H1 (cell line): ENCODE results near the gene CD151. TPM values are rescaled to one million over a fixed set of nuclear protein-coding genes. Genes with fewer than 3 reads are reported as not detected.

Experiments used
- CTCF ChIA-PET: fragments of 300-600 bp; sonication (Branson Sonifier 250); formaldehyde crosslinking; loops from one replicate; lab custom pipeline; 2021; ENCODE audit not compliant: partially characterized antibody; lab: Charles Lee
- POLR2A ChIA-PET: fragments of 300-600 bp; sonication (Branson Sonifier 250); formaldehyde crosslinking; loops from one replicate; lab custom pipeline; 2021; ENCODE audit warnings: inconsistent platforms; ENCODE audit not compliant: partially characterized antibody; lab: Charles Lee
- DNase-seq, 2 experiments: peaks; one replicate each; pipeline versions ENCODE4 v3.0.0 to v3.0.0-alpha.2; 2010 to 2022; ENCODE audit warnings: low spot score in 2 of 2, low read depth in 1 of 2, mixed read lengths in 1 of 2
- FAIRE-seq: peaks from 2 replicates; lab custom pipeline; 2011; peaks lifted over from hg19 to GRCh38; lab: Jason Lieb, UNC
- H2AFZ ChIP-seq: 2 replicates; pipeline ENCODE4 v1.8.1; 2012; ENCODE audit warnings: low read length, inconsistent platforms
- H2AK5ac ChIP-seq: 2 replicates; pipeline ENCODE4 v1.6.1; 2013; ENCODE audit warnings: low read depth, low read length
- H2BK120ac ChIP-seq: replicated peaks from 2 replicates; pipeline ENCODE3; 2013; ENCODE audit warnings: low read depth, low read length, inconsistent platforms
- H2BK12ac ChIP-seq: 2 replicates; pipeline ENCODE4 v1.6.1; 2013; ENCODE audit warnings: low read depth, low read length
- H2BK15ac ChIP-seq: 2 replicates; pipeline ENCODE4 v1.6.1; 2013; ENCODE audit warnings: low read length
- H2BK20ac ChIP-seq: 2 replicates; pipeline ENCODE4 v1.6.1; 2013; ENCODE audit warnings: low read length
- H2BK5ac ChIP-seq: 2 replicates; pipeline ENCODE4 v1.6.1; 2013; ENCODE audit warnings: low read depth, low read length
- H3K14ac ChIP-seq: 2 replicates; pipeline ENCODE4 v1.6.1; 2013; ENCODE audit warnings: inconsistent platforms; ENCODE audit not compliant: insufficient read length
- H3K18ac ChIP-seq: 2 replicates; pipeline ENCODE4 v1.6.1; 2013; ENCODE audit warnings: low read length; ENCODE audit errors: extremely low read depth
- H3K23ac ChIP-seq: 2 replicates; pipeline ENCODE4 v1.6.1; 2013; ENCODE audit warnings: inconsistent platforms; ENCODE audit not compliant: insufficient read length
- H3K23me2 ChIP-seq: 2 replicates; pipeline ENCODE4 v1.6.1; 2013; ENCODE audit warnings: low read depth, low read length
- H3K27ac ChIP-seq: 2 replicates; pipeline ENCODE4 v1.6.1; 2011; ENCODE audit warnings: low read depth, low read length, inconsistent platforms
- H3K27me3 ChIP-seq, 4 experiments: replicated peaks in 1 of 4; 1 replicate in 1 of 4; 2 replicates in 3 of 4; pipeline versions ENCODE4 v1.6.1 to v1.8.1; 2011 to 2013; ENCODE audit warnings: low read length in 3 of 4, mild to moderate bottlenecking in 3 of 4, inconsistent platforms in 2 of 4, mixed read lengths in 2 of 4, moderate library complexity in 1 of 4; ENCODE audit not compliant: control insufficient read depth in 3 of 4, insufficient read depth in 3 of 4; ENCODE audit errors: extremely low read depth in 1 of 4
- H3K36me3 ChIP-seq, 4 experiments: 2 replicates each; pipeline versions ENCODE4 v1.6.1 to v1.8.1; 2011 to 2013; ENCODE audit warnings: mild to moderate bottlenecking in 4 of 4, low read length in 3 of 4, moderate library complexity in 2 of 4, control low read depth in 1 of 4, inconsistent platforms in 1 of 4; ENCODE audit not compliant: insufficient read depth in 4 of 4, control insufficient read depth in 2 of 4
- H3K4ac ChIP-seq: replicated peaks from 2 replicates; pipeline ENCODE3; 2013; ENCODE audit warnings: low read length, low read depth, mixed read lengths, inconsistent platforms; ENCODE audit not compliant: insufficient read length
- H3K4me1 ChIP-seq, 4 experiments: replicated peaks in 1 of 4; 1 replicate in 1 of 4; 2 replicates in 3 of 4; pipeline versions ENCODE4 v1.6.1 to v1.8.1; 2011 to 2013; ENCODE audit warnings: low read length in 3 of 4, inconsistent platforms in 2 of 4, mixed read lengths in 1 of 4; ENCODE audit not compliant: insufficient read depth in 4 of 4, control insufficient read depth in 3 of 4
- H3K4me2 ChIP-seq, 2 experiments: 2 replicates each; pipeline versions ENCODE4 v1.6.1 to v1.8.1; 2011 to 2013; ENCODE audit warnings: low read depth in 2 of 2, low read length in 2 of 2, control low read depth in 1 of 2, inconsistent platforms in 1 of 2, mild to moderate bottlenecking in 1 of 2; ENCODE audit not compliant: insufficient read depth in 1 of 2
- H3K4me3 ChIP-seq, 4 experiments: fragments of 200-600, 300-600 bp in 1 of 4; sonication (generic), shearing (Covaris generic), sonication (Bioruptor Twin) in 1 of 4; 2 replicates each; pipeline versions ENCODE4 v1.5.1 to v1.8.1; 2011 to 2016; ENCODE audit warnings: low read length in 4 of 4, low read depth in 3 of 4, control low read depth in 2 of 4, inconsistent platforms in 2 of 4, mild to moderate bottlenecking in 2 of 4, mixed read lengths in 1 of 4, moderate library complexity in 1 of 4; ENCODE audit not compliant: insufficient read depth in 2 of 4; ENCODE audit errors: extremely low read depth in 1 of 4
- H3K56ac ChIP-seq: replicated peaks from 2 replicates; pipeline ENCODE3; 2013; ENCODE audit warnings: low read depth, mild to moderate bottlenecking, mixed read lengths, low read length, inconsistent platforms; ENCODE audit not compliant: insufficient read length
- H3K79me1 ChIP-seq: 2 replicates; pipeline ENCODE4 v1.6.1; 2013; ENCODE audit warnings: low read depth, low read length, control low read depth
- H3K79me2 ChIP-seq, 2 experiments: 2 replicates each; pipeline versions ENCODE4 v1.6.1 to v1.8.1; 2012 to 2013; ENCODE audit warnings: low read length in 2 of 2, mild to moderate bottlenecking in 2 of 2, inconsistent platforms in 1 of 2; ENCODE audit not compliant: insufficient read depth in 2 of 2, control insufficient read depth in 1 of 2
- H3K9ac ChIP-seq, 4 experiments: replicated peaks in 1 of 4; 1 replicate in 1 of 4; 2 replicates in 3 of 4; pipeline versions ENCODE4 v1.6.1 to v1.8.1; 2011 to 2013; ENCODE audit warnings: low read depth in 3 of 4, low read length in 3 of 4, control low read depth in 2 of 4, mild to moderate bottlenecking in 2 of 4, moderate library complexity in 2 of 4, inconsistent platforms in 1 of 4; ENCODE audit errors: extremely low read depth in 1 of 4
- H3K9me3 ChIP-seq, 2 experiments: 2 replicates each; pipeline versions ENCODE4 v1.6.1 to v1.8.1; 2012 to 2013; ENCODE audit warnings: mild to moderate bottlenecking in 2 of 2, moderate library complexity in 2 of 2, control low read depth in 1 of 2, inconsistent platforms in 1 of 2, low read depth in 1 of 2, low read length in 1 of 2, mixed read lengths in 1 of 2; ENCODE audit not compliant: insufficient read depth in 2 of 2
- H4K20me1 ChIP-seq, 2 experiments: replicated peaks in 1 of 2; 2 replicates each; pipeline versions ENCODE3 to v1.8.1; 2011 to 2013; ENCODE audit warnings: inconsistent platforms in 2 of 2, low read length in 2 of 2, mild to moderate bottlenecking in 1 of 2; ENCODE audit not compliant: insufficient read depth in 2 of 2, control insufficient read depth in 1 of 2
- H4K5ac ChIP-seq: 2 replicates; pipeline ENCODE4 v1.6.1; 2013; ENCODE audit warnings: low read length, low read depth, mixed read lengths, inconsistent platforms; ENCODE audit not compliant: insufficient read length
- H4K8ac ChIP-seq: 2 replicates; pipeline ENCODE4 v1.8.0; 2013; ENCODE audit warnings: mild to moderate bottlenecking, moderate library complexity, low read length, inconsistent platforms; ENCODE audit not compliant: insufficient read depth; ENCODE audit errors: extremely low read depth
- H4K91ac ChIP-seq: replicated peaks from 2 replicates; pipeline ENCODE3; 2013; ENCODE audit warnings: low read length, mixed read lengths, inconsistent platforms; ENCODE audit not compliant: insufficient read length
- CHD1 ChIP-seq: IDR thresholded peaks from 2 replicates; pipeline ENCODE4 v1.6.1; 2012; ENCODE audit warnings: low read depth, low read length, improper control_type of control experiment
- HDAC2 ChIP-seq, 2 experiments: fragments of 300-600 bp in 1 of 2; sonication (generic) in 1 of 2; IDR thresholded peaks; 2 replicates each; pipeline ENCODE4 v1.6.1; 2011 to 2012; ENCODE audit warnings: low read depth in 2 of 2, low read length in 2 of 2, mild to moderate bottlenecking in 2 of 2, moderate library complexity in 2 of 2, borderline replicate concordance in 1 of 2, inconsistent platforms in 1 of 2
- NANOG ChIP-seq: IDR thresholded peaks from 2 replicates; pipeline ENCODE4 v1.6.1; 2011; ENCODE audit warnings: low read length, low read depth, mild to moderate bottlenecking, inconsistent platforms; ENCODE audit not compliant: insufficient read depth, poor library complexity, severe bottlenecking
- NRF1 ChIP-seq: IDR thresholded peaks from 2 replicates; pipeline ENCODE4 v1.6.1; 2011; ENCODE audit warnings: mild to moderate bottlenecking, low read depth, low read length, improper control_type of control experiment
- RBBP5 ChIP-seq: IDR thresholded peaks from 2 replicates; pipeline ENCODE4 v1.7.1; 2012; ENCODE audit warnings: low read depth, mild to moderate bottlenecking, inconsistent platforms, low read length, moderate library complexity, borderline replicate concordance
- RXRA ChIP-seq: IDR thresholded peaks from 2 replicates; pipeline ENCODE4 v1.6.1; 2011; ENCODE audit warnings: low read depth, mild to moderate bottlenecking, low read length, moderate library complexity; ENCODE audit not compliant: insufficient read depth
- SAP30 ChIP-seq: fragments of 300-600 bp; sonication (generic); IDR thresholded peaks from 2 replicates; pipeline ENCODE4 v1.7.1; 2012; ENCODE audit warnings: low read length, moderate library complexity, mild to moderate bottlenecking, inconsistent platforms; ENCODE audit not compliant: insufficient read depth, insufficient replicate concordance
- SIN3A ChIP-seq, 2 experiments: IDR thresholded peaks in 1 of 2; conservative IDR thresholded peaks in 1 of 2; 2 replicates each; pipeline ENCODE4 v1.6.1; 2011 to 2012; ENCODE audit warnings: low read length in 2 of 2, improper control_type of control experiment in 1 of 2, low read depth in 1 of 2, mild to moderate bottlenecking in 1 of 2
- WGBS, 2 experiments: shearing (Covaris generic) in 1 of 2; methylation state at CpG; one replicate each; pipeline versions ENCODE4 v1.1.6 to v1.1.7; 2013 to 2015; ENCODE audit warnings: low lambda C conversion rate in 2 of 2, mixed read lengths in 2 of 2, inconsistent platforms in 1 of 2, low coverage in 1 of 2, missing lambda C conversion rate in 1 of 2; ENCODE audit not compliant: insufficient replicate concordance in 2 of 2, insufficient coverage in 1 of 2, insufficient read length in 1 of 2; ENCODE audit errors: extremely low coverage in 1 of 2, missing lambda C conversion rate in 1 of 2; 5-methylcytosine and 5-hydroxymethylcytosine counted together
- polyA plus RNA-seq, 7 experiments: library from polyadenylated mRNA; depleted of rRNA in 3 of 7; stranded (reverse) in 5 of 7; unstranded in 2 of 7; fragments of >200 nt in 5 of 7; fragments of 200-250 nt in 2 of 7; gene quantifications; 1 replicate in 5 of 7; 2 replicates in 1 of 7; 4 replicates in 1 of 7; pipeline versions ENCODE4 v1.2.1 to v1.2.3, GENCODE V29; 2011 to 2013; ENCODE audit warnings: missing spikeins in 2 of 7, mixed read lengths in 2 of 7
- total RNA-seq: library from RNA; stranded (reverse); fragmentation: NEBNext Ultra II Directional; extraction: Animal tissue kit (Norgen Biotek cat#: 25700); gene quantifications from 2 replicates; pipeline ENCODE4 v1.2.1, GENCODE V29; 2021

The CD151 gene
- total and polyA plus RNA-seq, 2 of the 8 experiments (the other 6 are each of a cell fraction or from before 2014, with no cell fraction given), result 101 to 212 TPM

DNA sequence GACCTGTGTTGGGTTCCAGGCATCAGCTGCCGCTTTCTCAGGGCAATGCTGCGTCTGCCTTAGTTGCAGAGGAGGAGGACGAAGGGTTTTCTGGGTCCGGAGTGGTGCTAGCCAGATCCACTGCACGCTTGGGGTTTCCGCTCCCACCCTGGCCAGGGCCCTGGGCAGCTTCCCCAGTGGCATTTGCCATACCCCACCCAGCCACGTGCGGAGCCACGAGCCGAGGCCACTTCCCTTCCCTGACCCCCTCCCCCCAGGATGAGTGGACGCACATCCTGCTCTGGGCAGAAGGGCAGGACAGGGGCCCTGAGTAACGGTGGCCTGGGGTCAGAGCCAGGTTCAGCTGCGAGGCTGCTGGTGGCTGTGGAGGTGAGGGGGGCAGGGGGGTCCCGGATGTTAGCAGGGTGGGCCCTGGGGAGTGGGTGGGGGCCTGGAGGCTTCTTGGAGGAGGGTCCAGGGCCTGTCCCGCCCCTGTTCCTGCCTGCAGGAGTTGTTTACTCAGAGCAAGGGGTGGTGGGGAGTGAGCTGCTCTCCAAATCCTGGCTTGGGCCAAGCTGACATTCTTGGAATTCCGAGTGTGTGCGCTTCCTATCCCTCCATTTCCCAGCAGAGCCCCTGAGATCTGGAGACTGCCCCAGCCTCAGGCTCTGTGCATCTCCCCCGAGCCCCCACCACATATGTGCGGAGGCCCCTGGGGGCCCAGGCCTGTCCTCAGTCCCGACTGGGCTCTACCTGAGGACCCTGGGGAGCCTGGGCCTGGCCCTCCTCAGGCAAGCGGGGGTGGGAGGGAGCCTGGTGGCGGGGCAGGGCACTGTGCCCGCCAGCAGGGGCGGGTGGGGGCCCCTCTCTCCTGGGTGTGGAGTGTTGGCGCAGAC is 11.3 kb downstream of the CD151 start:
- Histone ChIP-seq H2BK12ac (peak overlapping the region; percentile 92; the same call in 1 of the 2 replicates), H2BK20ac (0 out of 2 replicates have a peak overlapping the region, but pooled peaks have one; percentile 61), H4K5ac (peak overlapping the region; percentile 96), H3K4me1 (peaks cover 0 to 39% (median 26%) of the 10 kb centered on the region in 4 experiments; a peak in 6 of 7 replicates), H4K91ac (peak overlapping the region; percentile 98), H3K4ac (peak overlapping the region; percentile 99), H2AFZ (no peak overlapping the region), H3K23me2 (peaks cover 22% of the 10 kb centered on the region; the same call in 1 of the 2 replicates), H3K9ac (peak overlapping the region in 2 of 4 experiments; percentile 8 to 13; a peak in 3 of 7 replicates), H3K4me3 (peak overlapping the region; percentile 71 to 96 (median 74)), H3K4me2 (peak overlapping the region; percentile 87), H2AK5ac (no peak overlapping the region), H3K27ac (peak overlapping the region; percentile 79; the same call in 1 of the 2 replicates), H2BK120ac (peak overlapping the region; percentile 79), H3K79me1 (peaks cover 9% of the 10 kb centered on the region; the same call in 1 of the 2 replicates), H3K9me3 (no peaks in the 10 kb centered on the region), H3K18ac (peak overlapping the region; percentile 98), H3K27me3 (no peaks in the 10 kb centered on the region; a peak in 4 of 7 replicates), H4K8ac (peak overlapping the region; percentile 75; the same call in 1 of the 2 replicates), H2BK5ac (peak overlapping the region; percentile 92), H2BK15ac (peak overlapping the region; percentile 99; the same call in 1 of the 2 replicates), H3K23ac (no peak overlapping the region), H3K36me3 (peaks cover 10 to 14% (median 11%) of the 10 kb centered on the region in 4 experiments; a peak in 6 of 8 replicates), H3K14ac (peak overlapping the region; percentile 67), H3K79me2 (peaks cover 0 to 27% of the 10 kb centered on the region in 2 experiments; a peak in 2 of 4 replicates), H4K20me1 (peaks cover 7 to 27% of the 10 kb centered on the region in 2 experiments), H3K56ac (peak overlapping the region; percentile 92)
- FAIRE-seq (peak; percentile 94), DNase-seq (peak; percentile 86 to 89)
- CTCF ChIA-PET, result interaction anchor here (0.8 to 6.7 kb wide), 20 partner anchors 10 to 289 kb away, joined by 3 to 74 read pairs (median 4); partner anchors contain the start of genes CD151 and PNPLA2
- WGBS, 2 experiments, result 1% methylated on average over 16 of the region's 25 CpGs; no CpG with 5 or more reads in 1 of the 2 experiments
- POLR2A ChIA-PET, result interaction anchor here (0.8 to 40.4 kb wide), 13 partner anchors 13 to 209 kb away, joined by 3 to 1917 read pairs (median 4); partner anchors contain the start of genes CD151, CEND1, CHID1 and CRACR2B
- TF ChIP-seq CHD1 (no peak), RBBP5 (peak; percentile 59; the same call in 1 of the 2 replicates), NANOG (no peak), NRF1 (no peak), RXRA (no peak), SIN3A (conservative IDR thresholded peaks at IDR 0.05 in 1 of 2, IDR thresholded peaks at IDR 0.05 in 1 of 2; ENCODE audit: low read depth in 1 of 2, low read length in 2 of 2) (peak; percentile 93 to 95; a peak in 3 of 4 replicates), SAP30 (no peak), HDAC2 (IDR thresholded peaks at IDR 0.05; ENCODE audit: borderline replicate concordance in 1 of 2, low read depth in 2 of 2, low read length in 2 of 2) (no peak; a peak in 1 of 4 replicates)
